Ovary (tissue), 3 donors: ENCODE results near the gene MAP3K10.

Experiments used
- POLR2A ChIP-seq: fragments of 450-650 bp; IDR thresholded peaks from one replicate; pipeline ENCODE4 v1.6.1; 2017; ENCODE audit warnings: antibody characterized with exemption, mild to moderate bottlenecking, moderate library complexity
- TF ChIP-seq, protein P1 (sequence below), 3 donors: fragments of 450-650 bp in 2 of 3; fragments of 200-600 bp in 1 of 3; IDR thresholded peaks; one replicate each; pipeline versions ENCODE4 v1.5.1 to v1.8.0; 2016 to 2022; ENCODE audit warnings: antibody characterized with exemption in 3 of 3, mild to moderate bottlenecking in 1 of 3
- donor health status: DM: no; HTN: no; CAD: no.

GRCh38 chr19:40190891-40191835 lies at the start of gene MAP3K10:
- TF ChIP-seq POLR2A, result no peak
- TF ChIP-seq, protein P1, sequence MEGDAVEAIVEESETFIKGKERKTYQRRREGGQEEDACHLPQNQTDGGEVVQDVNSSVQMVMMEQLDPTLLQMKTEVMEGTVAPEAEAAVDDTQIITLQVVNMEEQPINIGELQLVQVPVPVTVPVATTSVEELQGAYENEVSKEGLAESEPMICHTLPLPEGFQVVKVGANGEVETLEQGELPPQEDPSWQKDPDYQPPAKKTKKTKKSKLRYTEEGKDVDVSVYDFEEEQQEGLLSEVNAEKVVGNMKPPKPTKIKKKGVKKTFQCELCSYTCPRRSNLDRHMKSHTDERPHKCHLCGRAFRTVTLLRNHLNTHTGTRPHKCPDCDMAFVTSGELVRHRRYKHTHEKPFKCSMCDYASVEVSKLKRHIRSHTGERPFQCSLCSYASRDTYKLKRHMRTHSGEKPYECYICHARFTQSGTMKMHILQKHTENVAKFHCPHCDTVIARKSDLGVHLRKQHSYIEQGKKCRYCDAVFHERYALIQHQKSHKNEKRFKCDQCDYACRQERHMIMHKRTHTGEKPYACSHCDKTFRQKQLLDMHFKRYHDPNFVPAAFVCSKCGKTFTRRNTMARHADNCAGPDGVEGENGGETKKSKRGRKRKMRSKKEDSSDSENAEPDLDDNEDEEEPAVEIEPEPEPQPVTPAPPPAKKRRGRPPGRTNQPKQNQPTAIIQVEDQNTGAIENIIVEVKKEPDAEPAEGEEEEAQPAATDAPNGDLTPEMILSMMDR (IDR thresholded peaks at IDR 0.05), result no peak
